A549 (cell line): Measurements from ENCODE around the gene ECSCR. TPM values are rescaled to one million over a fixed set of nuclear protein-coding genes. Genes with fewer than 3 reads are reported as not detected.

Source experiments
- ATAC-seq, 2 experiments: fragments of 200-7000 bp in 1 of 2; fragments of >200 bp in 1 of 2; cut with Nextera tagmentation in 1 of 2; cut with Tn5 transposase in 1 of 2; 3 replicates each; pipeline versions ENCODE4 v1.8.0 to v1.9.1; 2018 to 2020; ENCODE audit warnings: mild to moderate bottlenecking in 1 of 2, moderate library complexity in 1 of 2
- CTCF ChIA-PET: fragments of 300-600 bp; sonication (Branson Sonifier 250); formaldehyde crosslinking; extraction: SDS; loops from one replicate; lab custom pipeline; 2021; ENCODE audit warnings: antibody characterized with exemption, inconsistent platforms; lab: Yijun Ruan, JAX
- POLR2A ChIA-PET: fragments of 350-600 bp; formaldehyde crosslinking; extraction: SDS; loops from one replicate; lab custom pipeline; 2021; ENCODE audit warnings: antibody characterized with exemption, inconsistent platforms; lab: Yijun Ruan, JAX
- DNase-seq, 2 experiments: peaks; one replicate each; pipeline versions ENCODE4 v3.0.0 to v3.0.0-alpha.2; 2011 to 2016; ENCODE audit warnings: low read depth in 1 of 2, low spot score in 1 of 2
- FAIRE-seq: peaks from 2 replicates; lab custom pipeline; 2011; peaks lifted over from hg19 to GRCh38; lab: Jason Lieb, UNC
- H3K27ac ChIP-seq, 2 experiments: fragments of >200 bp; sonication (Bioruptor Twin); formaldehyde crosslinking; 3 replicates each; pipeline ENCODE4 v1.5.1; 2016 to 2017
- H3K4me1 ChIP-seq: fragments of >200 bp; sonication (Bioruptor Twin); formaldehyde crosslinking; 3 replicates; pipeline ENCODE4 v1.6.1; 2016
- H3K4me2 ChIP-seq: fragments of >200 bp; sonication (Bioruptor Twin); formaldehyde crosslinking; 3 replicates; pipeline ENCODE4 v1.6.1; 2016
- H3K4me3 ChIP-seq: fragments of >200 bp; sonication (Bioruptor Twin); formaldehyde crosslinking; 3 replicates; pipeline ENCODE4 v1.5.1; 2016
- H3K9me3 ChIP-seq: fragments of >200 bp; sonication (Bioruptor Twin); formaldehyde crosslinking; 3 replicates; pipeline ENCODE4 v1.6.1; 2016
- CHD2 ChIP-seq: fragments of 150-350 bp; IDR thresholded peaks from 2 replicates; pipeline ENCODE4 v1.6.1; 2014; ENCODE audit warnings: low read length; ENCODE audit not compliant: partially characterized antibody
- E2F6 ChIP-seq: IDR thresholded peaks from 2 replicates; pipeline ENCODE4 v1.6.1; 2012; ENCODE audit warnings: low read depth, borderline replicate concordance
- EHMT2 ChIP-seq: fragments of 200-600 bp; sonication (generic); IDR thresholded peaks from 2 replicates; pipeline ENCODE4 v1.6.1; 2016; ENCODE audit warnings: antibody characterized with exemption, low read depth, mild to moderate bottlenecking, moderate library complexity
- EP300 ChIP-seq, 2 experiments: fragments of >200 bp; sonication (Bioruptor Twin); formaldehyde crosslinking; IDR thresholded peaks; 2 replicates in 1 of 2; 3 replicates in 1 of 2; pipeline ENCODE4 v1.6.1; 2016 to 2017
- FOSL2 ChIP-seq, 2 experiments: fragments of 450-650 bp in 1 of 2; fragments of >200 bp in 1 of 2; sonication (Bioruptor Twin) in 1 of 2; formaldehyde crosslinking; IDR thresholded peaks; 2 replicates each; pipeline versions ENCODE4 v1.5.0 to v1.6.1; 2016 to 2020; ENCODE audit warnings: mild to moderate bottlenecking in 1 of 2, moderate library complexity in 1 of 2
- FOXS1 ChIP-seq: fragments of 250-450 bp; sonication (Bioruptor Pico); IDR thresholded peaks from 2 replicates; pipeline ENCODE4 v1.5.0; 2020; ENCODE audit warnings: mild to moderate bottlenecking, moderate library complexity
- HMGXB4 ChIP-seq: fragments of 250-450 bp; sonication (Bioruptor Pico); IDR thresholded peaks from 2 replicates; pipeline ENCODE4 v1.5.0; 2021; ENCODE audit warnings: mild to moderate bottlenecking, moderate library complexity, borderline replicate concordance
- HOXA7 ChIP-seq: fragments of 250-450 bp; sonication (Bioruptor Pico); IDR thresholded peaks from 2 replicates; pipeline ENCODE4 v1.5.0; 2020; ENCODE audit warnings: mild to moderate bottlenecking, moderate library complexity
- MAFK ChIP-seq: fragments of 450-650 bp; IDR thresholded peaks from 2 replicates; pipeline ENCODE4 v1.6.1; 2014; ENCODE audit not compliant: partially characterized antibody
- MAZ ChIP-seq: fragments of 150-350 bp; IDR thresholded peaks from 2 replicates; pipeline ENCODE4 v1.6.1; 2014; ENCODE audit warnings: antibody characterized with exemption, low read depth, low read length, borderline replicate concordance
- NFE2L2 ChIP-seq: fragments of 150-350 bp; conservative IDR thresholded peaks from 2 replicates; pipeline ENCODE4 v1.6.1; 2014; ENCODE audit warnings: low read length
- PBX3 ChIP-seq: IDR thresholded peaks from 2 replicates; pipeline ENCODE4 v1.6.1; 2012
- POLR2AphosphoS2 ChIP-seq: conservative IDR thresholded peaks from 2 replicates; pipeline ENCODE4 v1.6.1; 2012; ENCODE audit warnings: low read length, improper control_type of control experiment, inconsistent platforms
- RAD21 ChIP-seq, 2 experiments: fragments of >200 bp in 1 of 2; sonication (Bioruptor Twin) in 1 of 2; formaldehyde crosslinking in 1 of 2; IDR thresholded peaks in 1 of 2; conservative IDR thresholded peaks in 1 of 2; 2 replicates in 1 of 2; 3 replicates in 1 of 2; pipeline ENCODE4 v1.6.1; 2012 to 2018; ENCODE audit warnings: inconsistent platforms in 1 of 2
- RARB ChIP-seq: fragments of 250-450 bp; sonication (Bioruptor Pico); IDR thresholded peaks from 2 replicates; pipeline ENCODE4 v1.8.0; 2021; ENCODE audit warnings: mild to moderate bottlenecking, moderate library complexity
- REST ChIP-seq: fragments of 200-600 bp; sonication (generic); IDR thresholded peaks from 2 replicates; pipeline ENCODE4 v1.6.1; 2016; ENCODE audit warnings: antibody characterized with exemption, mild to moderate bottlenecking, moderate library complexity
- RFX5 ChIP-seq: fragments of 450-650 bp; IDR thresholded peaks from 2 replicates; pipeline ENCODE4 v1.7.1; 2014; ENCODE audit warnings: antibody characterized with exemption, mild to moderate bottlenecking, moderate library complexity
- RNF2 ChIP-seq: fragments of 200-600 bp; sonication (generic); IDR thresholded peaks from 2 replicates; pipeline ENCODE4 v1.6.1; 2016; ENCODE audit warnings: low read depth, mild to moderate bottlenecking, antibody characterized with exemption, moderate library complexity, borderline replicate concordance
- TP53 ChIP-seq: fragments of 250-450 bp; sonication (Bioruptor Pico); IDR thresholded peaks from 2 replicates; pipeline ENCODE4 v1.5.0; 2021; ENCODE audit warnings: mild to moderate bottlenecking, moderate library complexity
- ZC3H11A ChIP-seq: fragments of 450-650 bp; IDR thresholded peaks from 2 replicates; pipeline ENCODE4 v1.6.1; 2014; ENCODE audit warnings: antibody characterized with exemption, mild to moderate bottlenecking
- ZNF302 ChIP-seq: fragments of 250-450 bp; sonication (Bioruptor Pico); IDR thresholded peaks from 2 replicates; pipeline ENCODE4 v1.9.0; 2021; ENCODE audit warnings: inconsistent platforms, mild to moderate bottlenecking, moderate library complexity
- ZSCAN20 ChIP-seq: fragments of 250-450 bp; sonication (Bioruptor Pico); IDR thresholded peaks from 2 replicates; pipeline ENCODE4 v1.8.0; 2022; ENCODE audit warnings: mild to moderate bottlenecking, moderate library complexity
- WGBS: methylation state at CpG from one replicate; pipeline ENCODE4 v1.1.6; 2017; ENCODE audit errors: missing lambda C conversion rate; 5-methylcytosine and 5-hydroxymethylcytosine counted together
- polyA plus RNA-seq, 4 experiments: library from polyadenylated mRNA; depleted of rRNA in 3 of 4; stranded (reverse); fragments of >200 nt; fragmentation: RNase III in 1 of 4; extraction: RNeasy Plus Mini Kit Qiagen cat#74134 plus additional on column Dnase treatment in 1 of 4; gene quantifications; 2 replicates in 3 of 4; 3 replicates in 1 of 4; pipeline ENCODE4 v1.2.3, GENCODE V29; 2011 to 2017

ECSCR gene
- polyA plus RNA-seq, 2 of the 4 experiments (the other 2 are of a cell fraction), result not detected

GRCh38 chr5:139451878-139452660 lies 10.5 kb downstream of the ECSCR start:
- POLR2A ChIA-PET, result no interaction called here
- WGBS, result 42% methylated on average over 3 of the region's 3 CpGs
- DNase-seq (no peak), ATAC-seq (no peak), FAIRE-seq (no peak)
- Histone ChIP-seq H3K9me3 (no peaks in the 10 kb centered on the region), H3K27ac (no peak overlapping the region), H3K4me3 (no peak overlapping the region), H3K4me1 (no peaks in the 10 kb centered on the region)
- CTCF ChIA-PET, result no interaction called here
- TF ChIP-seq PBX3 (no peak), ZNF302 (no peak), TP53 (CRISPR knock-in tag) (no peak), RAD21 (conservative IDR thresholded peaks at IDR 0.05 in 1 of 2, IDR thresholded peaks at IDR 0.05 in 1 of 2) (no peak), ZSCAN20 (no peak), E2F6 (no peak), RARB (CRISPR knock-in tag) (no peak), ZC3H11A (no peak)
- TF ChIP-seq, all 56 proteins: peak for 0
- H3K4me2 ChIP-seq, result no peak overlapping the region

GRCh38 chr5:139451176-139451575 lies 11.4 kb downstream of the ECSCR start:
- ChIA-PET CTCF (interaction anchor here (0.7 to 1.0 kb wide), 2 partner anchors 20 to 34 kb away, joined by 4 read pairs; no protein-coding TSS in a partner anchor), POLR2A (no interaction called here)
- no peak overlapping the region for H3K27ac ChIP-seq
- 49% methylated on average over 2 of the region's 2 CpGs for WGBS
- DNase-seq, result no peak
- H3K9me3 ChIP-seq, result no peaks in the 10 kb centered on the region
- no peak overlapping the region for H3K4me2 ChIP-seq
- no peak for ATAC-seq
- no peak for TF ChIP-seq NFE2L2
- no peak for TF ChIP-seq EHMT2
- no peak for TF ChIP-seq POLR2AphosphoS2
- TF ChIP-seq MAFK, result no peak
- TF ChIP-seq RFX5, result no peak
- TF ChIP-seq EP300 (IDR thresholded peaks at IDR 0.05), result no peak
- TF ChIP-seq MAZ, result no peak
- TF ChIP-seq E2F6, result no peak
- no peak for TF ChIP-seq ZNF302
- TF ChIP-seq CHD2, result no peak
- no peak for TF ChIP-seq HMGXB4 (CRISPR knock-in tag)
- no peak for TF ChIP-seq HOXA7
- TF ChIP-seq RNF2, result no peak
- TF ChIP-seq REST, result no peak
- no peak for TF ChIP-seq RAD21 (conservative IDR thresholded peaks at IDR 0.05 in 1 of 2, IDR thresholded peaks at IDR 0.05 in 1 of 2)
- no peak for TF ChIP-seq FOXS1 (CRISPR knock-in tag)
- no peak for TF ChIP-seq FOSL2 (IDR thresholded peaks at IDR 0.05)
- no peak for TF ChIP-seq FOSL2 (CRISPR knock-in tag; IDR thresholded peaks at IDR 0.05)
- no peak for FAIRE-seq
- H3K4me1 ChIP-seq, result no peaks in the 10 kb centered on the region
- H3K4me3 ChIP-seq, result no peak overlapping the region
